ENCODE measurements around the gene KASH5. TPM values are rescaled to one million over a fixed set of nuclear protein-coding genes. Genes with fewer than 3 reads are reported as not detected.

KASH5 gene
- total RNA-seq, 1 experiment from 2014 or later = 0.21 TPM

DNA sequence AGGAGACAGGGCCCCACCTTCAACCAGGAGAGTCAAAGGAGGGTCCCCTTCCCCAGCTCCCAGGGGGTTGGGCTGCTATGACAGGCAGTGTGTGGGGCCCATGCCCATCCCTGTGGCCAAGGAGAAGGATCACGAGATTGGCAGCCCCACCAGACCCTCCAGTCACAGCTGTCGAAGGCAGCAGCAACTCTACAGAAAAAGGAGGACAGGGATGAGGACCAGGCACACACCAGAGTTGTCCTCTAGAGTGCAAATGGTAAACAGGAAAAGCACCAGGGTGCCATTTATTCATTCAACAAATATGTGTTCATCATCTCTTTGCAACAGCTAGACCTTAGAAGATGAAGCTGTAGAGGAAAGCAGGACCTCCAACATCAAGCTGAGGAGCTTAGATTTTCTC is 31.1 kb downstream of the KASH5 start:
- Histone ChIP-seq H3K4me3 (ENCODE audit: insufficient read depth, low read depth, low read length) (no peak overlapping the region), H3K27me3 (ENCODE audit: control insufficient read depth, insufficient read depth, low read length) (peaks cover 37% of the 10 kb centered on the region), H3K36me3 (replicated peaks; ENCODE audit: control insufficient read depth, insufficient read depth, low read length) (no peaks in the 10 kb centered on the region)
- no peak for DNase-seq

DNA sequence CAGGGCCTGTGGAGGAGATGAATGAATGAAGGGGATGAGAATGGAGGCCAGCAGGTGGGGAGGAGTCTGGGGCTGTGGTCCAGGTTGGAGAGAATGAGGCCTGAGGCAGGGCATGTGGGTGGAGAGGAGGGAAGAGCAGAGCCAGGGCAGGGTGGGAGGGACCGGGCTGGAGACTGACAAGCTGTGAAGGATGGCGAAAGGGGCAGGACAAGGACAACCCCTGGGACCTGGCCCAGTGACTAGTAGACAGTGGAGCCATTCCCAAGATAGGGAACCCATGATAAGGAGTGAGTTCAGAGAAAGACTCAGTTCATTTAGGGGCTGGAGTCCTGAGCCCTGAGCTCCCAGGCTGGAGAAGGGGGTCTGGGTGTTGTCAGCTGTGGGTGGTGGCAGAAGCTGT is 32.2 kb downstream of the KASH5 start:
- no peak for DNase-seq
- no peak overlapping the region for H3K4me3 ChIP-seq (ENCODE audit: insufficient read depth, low read depth, low read length)
- H3K36me3 ChIP-seq (replicated peaks; ENCODE audit: control insufficient read depth, insufficient read depth, low read length) = no peaks in the 10 kb centered on the region
- peaks cover 48% of the 10 kb centered on the region for H3K27me3 ChIP-seq (ENCODE audit: control insufficient read depth, insufficient read depth, low read length)

- peak overlapping the region; percentile 19; the same call in 1 of the 2 replicates for H3K4me3 ChIP-seq (ENCODE audit: insufficient read depth, low read depth, low read length)
- H3K27me3 ChIP-seq (ENCODE audit: control insufficient read depth, insufficient read depth, low read length) = peaks cover 58% of the 10 kb centered on the region
- peak; percentile 99 for DNase-seq
- H3K36me3 ChIP-seq (replicated peaks; ENCODE audit: control insufficient read depth, insufficient read depth, low read length) = no peaks in the 10 kb centered on the region
Measured at GRCh38 chr19:49421039-49421877, 33.2 kb downstream of the KASH5 start.

- peaks cover 62% of the 10 kb centered on the region for H3K27me3 ChIP-seq (ENCODE audit: control insufficient read depth, insufficient read depth, low read length)
- no peaks in the 10 kb centered on the region for H3K36me3 ChIP-seq (replicated peaks; ENCODE audit: control insufficient read depth, insufficient read depth, low read length)
- no peak overlapping the region for H3K4me3 ChIP-seq (ENCODE audit: insufficient read depth, low read depth, low read length)
- DNase-seq = peak; percentile 26
Measured at GRCh38 chr19:49421878-49422202, 33.8 kb downstream of the KASH5 start.

DNA sequence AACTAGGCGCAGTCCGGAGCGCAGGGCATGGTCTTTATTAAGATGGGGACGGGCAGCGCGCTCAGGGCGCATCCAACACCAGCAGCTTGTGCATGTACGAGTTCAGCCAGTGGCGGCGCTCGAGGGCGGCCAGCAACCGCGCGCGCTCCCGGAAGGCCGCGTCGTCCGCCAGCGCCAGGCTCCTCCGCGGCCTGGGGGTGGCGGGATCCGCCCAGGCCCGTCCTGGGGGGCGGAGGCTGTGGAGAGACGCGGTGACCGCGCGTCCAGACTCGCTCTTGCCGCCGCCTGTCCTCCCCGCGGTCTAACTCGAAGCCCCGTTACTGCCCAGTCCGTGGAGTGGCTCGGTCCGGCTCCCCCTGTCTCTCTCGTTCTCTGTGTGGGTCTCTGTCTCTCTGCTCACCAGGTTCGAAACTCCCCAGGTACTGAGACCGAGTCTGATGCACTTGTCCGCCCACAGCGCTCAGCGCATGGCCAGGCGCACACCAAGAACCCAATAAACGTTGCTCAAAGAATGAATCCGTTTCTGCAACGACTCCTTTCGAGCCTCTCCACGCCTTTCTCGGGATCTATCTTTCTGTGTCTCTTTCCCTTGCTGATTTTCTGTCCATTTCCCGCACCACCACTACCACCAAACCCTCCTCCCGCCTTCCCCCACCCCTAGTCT is 34.5 kb downstream of the KASH5 start:
- peak; percentile 92 for DNase-seq
- no peaks in the 10 kb centered on the region for H3K36me3 ChIP-seq (replicated peaks; ENCODE audit: control insufficient read depth, insufficient read depth, low read length)
- H3K27me3 ChIP-seq (ENCODE audit: control insufficient read depth, insufficient read depth, low read length) = peaks cover 69% of the 10 kb centered on the region
- peak overlapping the region; percentile 44 for H3K4me3 ChIP-seq (ENCODE audit: insufficient read depth, low read depth, low read length)

- Histone ChIP-seq H3K4me3 (ENCODE audit: insufficient read depth, low read depth, low read length) (peak within 1 kb of the TSS; percentile 44), H3K27me3 (ENCODE audit: control insufficient read depth, insufficient read depth, low read length) (peaks cover 74% of the 10 kb centered on the region)
- DNase-seq = no peak
Measured at GRCh38 chr19:49423071-49423984, 35.3 kb downstream of the KASH5 start, which contains the start of gene PTH2. TSS of gene PTH2 (minus strand) at chr19:49423441. CDS start at chr19:49423339, 102 bp downstream.

DNA sequence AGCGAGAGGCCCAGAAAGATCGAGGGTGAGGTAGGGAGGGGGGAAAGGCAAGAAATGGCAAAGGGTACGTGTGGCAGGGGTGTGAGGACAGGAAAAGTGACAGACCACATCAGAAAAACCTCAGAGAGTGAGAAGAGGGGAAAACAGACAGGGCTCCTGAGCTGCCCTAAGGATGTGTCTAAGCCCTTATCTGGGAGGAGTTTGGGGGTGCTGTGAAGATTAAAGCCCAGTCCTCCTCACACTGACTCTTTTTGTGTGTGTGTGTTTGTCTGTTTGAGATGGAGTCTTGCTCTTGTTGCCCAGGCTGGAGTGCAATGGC is 35.9 kb downstream of the KASH5 start:
- no peak for DNase-seq
- Histone ChIP-seq H3K4me3 (ENCODE audit: insufficient read depth, low read depth, low read length) (no peak overlapping the region), H3K27me3 (ENCODE audit: control insufficient read depth, insufficient read depth, low read length) (peaks cover 80% of the 10 kb centered on the region), H3K36me3 (replicated peaks; ENCODE audit: control insufficient read depth, insufficient read depth, low read length) (no peaks in the 10 kb centered on the region)

More at GRCh38 chr19:49423071-49423984, 35.3 kb downstream of the KASH5 start, which contains the start of gene PTH2:
- no peaks in the 10 kb centered on the region for H3K36me3 ChIP-seq (replicated peaks; ENCODE audit: control insufficient read depth, insufficient read depth, low read length)

GRCh38 chr19:49425178-49425577 is 37.1 kb downstream of the KASH5 start, which contains the start of gene GFY:
TSS of gene GFY (plus strand) at chr19:49425388. CDS start at chr19:49426431, 1,043 bp downstream.
- peak within 1 kb of the TSS; percentile 4; the same call in 1 of the 2 replicates for H3K4me3 ChIP-seq (ENCODE audit: insufficient read depth, low read depth, low read length)
- no peak for DNase-seq
- no peaks in the 10 kb centered on the region for H3K36me3 ChIP-seq (replicated peaks; ENCODE audit: control insufficient read depth, insufficient read depth, low read length)
- H3K27me3 ChIP-seq (ENCODE audit: control insufficient read depth, insufficient read depth, low read length) = peaks cover 89% of the 10 kb centered on the region

DNA sequence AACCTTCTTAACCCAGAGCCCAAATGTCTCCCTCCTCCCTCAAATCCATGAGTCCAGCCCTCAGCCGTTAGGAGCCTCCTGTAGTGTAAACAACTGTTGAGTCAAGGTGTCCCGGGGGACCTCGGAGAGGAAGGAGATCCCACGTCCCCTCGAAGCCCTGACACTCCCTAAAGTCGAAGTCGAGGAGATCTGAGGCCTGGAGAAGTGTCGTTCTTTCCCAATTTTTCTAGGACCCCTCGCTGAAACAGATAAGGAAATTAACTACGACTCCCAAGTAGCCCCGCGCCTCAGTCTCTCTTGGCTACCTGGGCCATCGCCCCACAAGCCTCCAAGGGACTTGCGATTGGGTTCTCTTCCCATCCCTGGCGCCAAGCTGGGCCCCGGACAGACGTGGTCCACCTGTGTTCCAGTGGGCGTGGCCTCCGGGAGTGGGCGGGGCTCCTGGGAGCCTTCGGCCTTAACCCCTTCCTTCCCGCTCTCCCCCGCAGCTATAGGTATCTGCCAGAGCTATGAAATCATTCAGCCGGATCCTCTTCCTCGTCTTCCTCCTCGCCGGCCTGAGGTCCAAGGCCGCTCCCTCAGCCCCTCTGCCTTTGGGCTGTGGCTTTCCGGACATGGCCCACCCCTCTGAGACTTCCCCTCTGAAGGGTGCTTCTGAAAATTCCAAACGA is 38.0 kb downstream of the KASH5 start:
- peak overlapping the region; percentile 4; the same call in 1 of the 2 replicates for H3K4me3 ChIP-seq (ENCODE audit: insufficient read depth, low read depth, low read length)
- H3K36me3 ChIP-seq (replicated peaks; ENCODE audit: control insufficient read depth, insufficient read depth, low read length) = no peaks in the 10 kb centered on the region
- H3K27me3 ChIP-seq (ENCODE audit: control insufficient read depth, insufficient read depth, low read length) = peaks cover 97% of the 10 kb centered on the region
- DNase-seq = peak; percentile 96

DNA sequence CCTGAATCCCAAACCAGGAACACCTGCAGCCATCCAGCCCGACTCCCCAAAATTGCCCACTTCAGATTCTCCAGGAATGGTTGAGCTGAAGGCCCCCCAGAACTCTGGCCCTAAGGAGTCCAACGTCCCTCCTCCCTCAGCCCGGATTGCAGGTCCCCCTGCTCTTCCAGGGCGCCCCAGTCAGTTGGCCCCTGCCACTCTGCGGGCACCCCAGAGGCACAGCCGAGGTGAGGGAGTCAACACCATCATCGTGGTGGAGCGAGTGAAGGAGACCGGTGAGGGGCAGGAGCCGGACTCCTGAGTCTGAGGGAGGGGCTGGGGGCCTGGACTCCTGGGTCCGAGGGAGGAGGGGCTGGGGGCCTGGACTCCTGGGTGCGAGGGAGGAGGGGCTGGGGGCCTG is 39.3 kb downstream of the KASH5 start:
- Histone ChIP-seq H3K27me3 (ENCODE audit: control insufficient read depth, insufficient read depth, low read length) (peaks cover 97% of the 10 kb centered on the region), H3K36me3 (replicated peaks; ENCODE audit: control insufficient read depth, insufficient read depth, low read length) (no peaks in the 10 kb centered on the region), H3K4me3 (ENCODE audit: insufficient read depth, low read depth, low read length) (no peak overlapping the region)
- DNase-seq = no peak

GRCh38 chr19:49427855-49428546 is 40.0 kb downstream of the KASH5 start:
- peak; percentile 92 for DNase-seq
- peak overlapping the region; percentile 49 for H3K4me3 ChIP-seq (ENCODE audit: insufficient read depth, low read depth, low read length)
- peaks cover 97% of the 10 kb centered on the region for H3K27me3 ChIP-seq (ENCODE audit: control insufficient read depth, insufficient read depth, low read length)
- no peaks in the 10 kb centered on the region for H3K36me3 ChIP-seq (replicated peaks; ENCODE audit: control insufficient read depth, insufficient read depth, low read length)

DNA sequence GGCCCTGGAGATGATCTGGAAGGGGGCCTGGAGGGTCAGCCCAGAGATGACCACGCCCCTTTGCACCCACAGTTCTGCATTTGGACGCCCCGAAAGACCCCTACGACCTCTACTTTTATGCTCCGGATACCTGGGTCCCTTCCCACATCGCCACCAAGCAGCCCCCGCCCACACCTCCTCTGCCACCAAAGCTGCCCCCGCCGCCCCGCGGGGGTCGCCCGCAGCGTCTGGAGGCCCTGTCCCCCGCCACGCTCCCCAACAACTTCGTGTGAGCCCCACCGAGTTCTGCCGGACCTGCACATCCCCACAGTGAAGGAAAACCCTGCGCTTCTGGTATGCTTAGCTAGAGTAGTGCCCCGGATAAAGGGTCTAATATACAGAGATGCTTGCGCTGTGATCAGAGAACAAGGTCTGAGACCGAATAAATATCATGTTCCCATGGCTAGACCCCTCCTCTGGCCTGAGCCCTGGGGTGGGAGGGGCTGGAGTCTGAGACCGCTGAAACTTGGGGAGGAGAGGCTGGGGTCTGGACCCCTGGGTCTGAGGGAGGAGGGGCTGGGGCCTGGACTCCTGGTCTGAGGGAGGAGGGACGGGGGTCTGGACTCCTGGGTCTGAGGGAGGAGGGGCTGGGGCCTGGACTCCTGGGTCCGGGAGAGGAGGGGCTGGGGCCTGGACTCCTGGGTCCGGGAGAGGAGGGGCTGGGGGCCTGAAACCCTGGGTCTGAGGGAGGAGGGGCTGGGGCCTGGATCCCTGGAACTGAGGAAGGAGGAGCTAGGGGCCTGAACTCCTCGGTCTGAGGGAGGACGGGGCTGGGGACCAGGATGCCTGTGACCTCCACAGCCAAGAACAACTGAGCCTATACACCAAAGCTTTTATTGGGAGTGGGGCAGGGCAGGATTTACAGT is 40.8 kb downstream of the KASH5 start:
- DNase-seq = peak; percentile 73
- peaks cover 97% of the 10 kb centered on the region for H3K27me3 ChIP-seq (ENCODE audit: control insufficient read depth, insufficient read depth, low read length)
- no peaks in the 10 kb centered on the region for H3K36me3 ChIP-seq (replicated peaks; ENCODE audit: control insufficient read depth, insufficient read depth, low read length)
- peak overlapping the region; percentile 49 for H3K4me3 ChIP-seq (ENCODE audit: insufficient read depth, low read depth, low read length)

Measured in H7 (cell line).